Neural progenitor cell (in vitro differentiated cells): ENCODE data around the gene ACOXL.

Experiments
- EZH2 ChIP-seq: fragments of 200-600 bp; sonication (generic); IDR thresholded peaks from 2 replicates; pipeline ENCODE4 v1.6.1; 2017; ENCODE audit warnings: antibody characterized with exemption, mild to moderate bottlenecking, moderate library complexity
- TF ChIP-seq, protein P1 (sequence below): fragments of 200-600 bp; sonication (generic); IDR thresholded peaks from 2 replicates; pipeline ENCODE4 v1.5.1; 2017; ENCODE audit warnings: antibody characterized with exemption, mild to moderate bottlenecking

DNA sequence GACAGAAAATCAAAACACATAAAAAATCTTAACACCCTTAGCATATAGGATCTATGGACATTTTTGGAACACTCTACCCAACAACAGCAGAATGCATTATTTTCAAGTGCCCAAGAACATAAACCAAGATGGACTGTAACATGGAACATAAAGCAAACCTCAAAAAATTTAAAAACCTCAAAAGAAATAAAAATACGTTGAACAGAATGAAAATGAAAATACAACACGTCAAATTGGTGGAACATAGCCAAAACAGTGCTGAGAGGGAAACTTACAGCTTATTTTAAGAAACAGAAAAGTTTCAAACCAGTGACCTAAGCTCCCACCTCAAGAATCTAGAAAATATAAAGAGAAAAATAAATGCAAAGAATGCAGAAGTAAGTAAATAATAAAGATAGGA, 330.0 kb downstream of the ACOXL start:
- TF ChIP-seq, protein P1, sequence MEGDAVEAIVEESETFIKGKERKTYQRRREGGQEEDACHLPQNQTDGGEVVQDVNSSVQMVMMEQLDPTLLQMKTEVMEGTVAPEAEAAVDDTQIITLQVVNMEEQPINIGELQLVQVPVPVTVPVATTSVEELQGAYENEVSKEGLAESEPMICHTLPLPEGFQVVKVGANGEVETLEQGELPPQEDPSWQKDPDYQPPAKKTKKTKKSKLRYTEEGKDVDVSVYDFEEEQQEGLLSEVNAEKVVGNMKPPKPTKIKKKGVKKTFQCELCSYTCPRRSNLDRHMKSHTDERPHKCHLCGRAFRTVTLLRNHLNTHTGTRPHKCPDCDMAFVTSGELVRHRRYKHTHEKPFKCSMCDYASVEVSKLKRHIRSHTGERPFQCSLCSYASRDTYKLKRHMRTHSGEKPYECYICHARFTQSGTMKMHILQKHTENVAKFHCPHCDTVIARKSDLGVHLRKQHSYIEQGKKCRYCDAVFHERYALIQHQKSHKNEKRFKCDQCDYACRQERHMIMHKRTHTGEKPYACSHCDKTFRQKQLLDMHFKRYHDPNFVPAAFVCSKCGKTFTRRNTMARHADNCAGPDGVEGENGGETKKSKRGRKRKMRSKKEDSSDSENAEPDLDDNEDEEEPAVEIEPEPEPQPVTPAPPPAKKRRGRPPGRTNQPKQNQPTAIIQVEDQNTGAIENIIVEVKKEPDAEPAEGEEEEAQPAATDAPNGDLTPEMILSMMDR = no peak
- no peak for TF ChIP-seq EZH2
